K562 (cell line): ENCODE data around the gene TRIM32. TPM values are rescaled to one million over a fixed set of nuclear protein-coding genes. Genes with fewer than 3 reads are reported as not detected.

ENCODE experiments used
- ATAC-seq: fragments of 200-7000 bp; cut with Tn5 transposase; 3 replicates; pipeline ENCODE4 v1.9.1; 2020; ENCODE audit warnings: moderate library complexity
- BruUV-seq: library from RNA; stranded (reverse); fragments of 400-500 nt; replicated peaks from 2 replicates; lab custom pipeline; 2021; lab: Mats Ljungman, UMichigan
- CTCF ChIA-PET: fragments of 300-600 bp; formaldehyde crosslinking; extraction: SDS; loops from one replicate; lab custom pipeline; 2021; ENCODE audit warnings: low intra/inter-chr PET ratio; lab: Yijun Ruan, JAX
- POLR2A ChIA-PET: fragments of 300-600, 350-650 bp; sonication (Branson Sonifier 250); formaldehyde crosslinking; extraction: SDS; loops from one replicate; lab custom pipeline; 2021; ENCODE audit warnings: antibody characterized with exemption, inconsistent platforms; lab: Yijun Ruan, JAX
- DNase-seq, 4 experiments: peaks; one replicate each; pipeline versions ENCODE4 v3.0.0 to v3.0.0-alpha.2; 2011 to 2018; ENCODE audit warnings: low spot score in 3 of 4, mixed read lengths in 3 of 4; ENCODE audit errors: extremely low read depth in 1 of 4
- FAIRE-seq: peaks from 2 replicates; lab custom pipeline; 2011; peaks lifted over from hg19 to GRCh38; lab: Jason Lieb, UNC
- H2AFZ ChIP-seq: 2 replicates; pipeline ENCODE4 v1.6.0; 2011; ENCODE audit warnings: low read depth, low read length, control low read depth, inconsistent platforms
- H3K27ac ChIP-seq: fragments of 200-600 bp; 3 replicates; pipeline ENCODE4 v1.8.0; 2011; ENCODE audit warnings: low read depth, mild to moderate bottlenecking, control low read depth, inconsistent platforms, low read length, moderate library complexity, mixed read lengths; ENCODE audit errors: extremely low read depth
- H3K27me3 ChIP-seq, 2 experiments: fragments of 300-600 bp in 1 of 2; 2 replicates in 1 of 2; 3 replicates in 1 of 2; pipeline versions ENCODE4 v1.6.0 to v1.8.0; 2011; ENCODE audit warnings: inconsistent platforms in 2 of 2, low read length in 2 of 2, mild to moderate bottlenecking in 1 of 2, mixed read lengths in 1 of 2, moderate library complexity in 1 of 2; ENCODE audit not compliant: control insufficient read depth in 2 of 2, insufficient read depth in 2 of 2
- H3K36me3 ChIP-seq: fragments of 300-600 bp; 3 replicates; pipeline ENCODE4 v1.8.0; 2011; ENCODE audit warnings: mild to moderate bottlenecking, low read length, inconsistent platforms; ENCODE audit not compliant: control insufficient read depth, insufficient read depth
- H3K4me1 ChIP-seq, 2 experiments: fragments of 200-600 bp in 1 of 2; replicated peaks in 1 of 2; 2 replicates in 1 of 2; 3 replicates in 1 of 2; pipeline versions ENCODE4 v1.5.1 to v1.8.0; 2011; ENCODE audit warnings: inconsistent platforms in 2 of 2, low read length in 2 of 2, mild to moderate bottlenecking in 1 of 2, mixed read lengths in 1 of 2, moderate library complexity in 1 of 2; ENCODE audit not compliant: control insufficient read depth in 2 of 2, insufficient read depth in 2 of 2
- H3K4me2 ChIP-seq: 2 replicates; pipeline ENCODE4 v1.6.1; 2011; ENCODE audit warnings: low read length, control low read depth, inconsistent platforms, mixed read lengths; ENCODE audit not compliant: insufficient read depth
- H3K4me3 ChIP-seq: fragments of 200-600 bp; sonication (generic), shearing (Covaris generic); 2 replicates; pipeline ENCODE4 v1.5.1; 2016; ENCODE audit warnings: control low read depth, inconsistent platforms
- H3K79me2 ChIP-seq: fragments of 200-600 bp; 3 replicates; pipeline ENCODE4 v1.8.0; 2011; ENCODE audit warnings: low read length, inconsistent platforms; ENCODE audit not compliant: control insufficient read depth, insufficient read depth
- H3K9ac ChIP-seq, 2 experiments: 2 replicates each; pipeline versions ENCODE4 v1.6.0 to v1.6.1; 2011; ENCODE audit warnings: low read depth in 2 of 2, low read length in 2 of 2, control low read depth in 1 of 2, inconsistent platforms in 1 of 2, mild to moderate bottlenecking in 1 of 2, mixed read lengths in 1 of 2; ENCODE audit not compliant: insufficient read depth in 1 of 2
- H3K9me1 ChIP-seq: one replicate; pipeline ENCODE4 v1.6.0; 2011; ENCODE audit warnings: inconsistent platforms, mild to moderate bottlenecking, low read length, moderate library complexity; ENCODE audit not compliant: control insufficient read depth, insufficient read depth
- H3K9me3 ChIP-seq: replicated peaks from 2 replicates; pipeline ENCODE4 v1.5.1; 2011; ENCODE audit warnings: low read depth, low read length, inconsistent platforms; ENCODE audit not compliant: control insufficient read depth, insufficient read depth
- H4K20me1 ChIP-seq: replicated peaks from 2 replicates; pipeline ENCODE4 v1.6.1; 2011; ENCODE audit warnings: low read length, inconsistent platforms, mixed read lengths; ENCODE audit not compliant: control insufficient read depth, insufficient read depth
- ARID3B ChIP-seq: fragments of 250-450 bp; sonication (Bioruptor Pico); IDR thresholded peaks from 2 replicates; pipeline ENCODE4 v1.4.0; 2020; ENCODE audit warnings: borderline replicate concordance
- CXXC5 ChIP-seq: fragments of 250-450 bp; sonication (Bioruptor Pico); IDR thresholded peaks from 2 replicates; pipeline ENCODE4 v1.8.0; 2022; ENCODE audit warnings: inconsistent platforms, mild to moderate bottlenecking, moderate library complexity
- E2F8 ChIP-seq: fragments of 450-650 bp; IDR thresholded peaks from 2 replicates; pipeline ENCODE4 v1.7.1; 2018; ENCODE audit warnings: mild to moderate bottlenecking, low read depth; ENCODE audit not compliant: partially characterized antibody
- GTF2E2 ChIP-seq: fragments of 200-800 bp; sonication (Bioruptor generic); IDR thresholded peaks from 2 replicates; pipeline ENCODE4 v1.6.1; 2016; ENCODE audit warnings: missing genetic modification characterization, missing compliant biosample characterization
- MCM5 ChIP-seq: fragments of 450-650 bp; IDR thresholded peaks from 2 replicates; pipeline ENCODE4 v1.6.1; 2016; ENCODE audit warnings: low read depth
- TBP ChIP-seq: optimal IDR thresholded peaks from 2 replicates; pipeline ENCODE3; 2011; ENCODE audit warnings: low read depth, low read length, improper control_type of control experiment
- ZNF197 ChIP-seq: fragments of 200-800 bp; sonication (Bioruptor generic); IDR thresholded peaks from 2 replicates; pipeline ENCODE4 v1.6.1; 2016; ENCODE audit warnings: low read depth, missing genetic modification characterization, missing compliant biosample characterization
- WGBS: fragments of 100-300 bp; shearing (Covaris generic); methylation state at CpG from one replicate; pipeline ENCODE4 v1.1.6; 2016; ENCODE audit warnings: low coverage, mixed read lengths; ENCODE audit not compliant: insufficient coverage; ENCODE audit errors: missing lambda C conversion rate; 5-methylcytosine and 5-hydroxymethylcytosine counted together
- in situ Hi-C: fragments of 300-500 bp; cut with MboI; formaldehyde crosslinking; loops from 4 replicates; pipeline ENCODE4 v1.15.0; 2018; ENCODE audit warnings: inconsistent platforms, mixed read lengths
- intact Hi-C: fragments of 100-400 bp; cut with micrococcal nuclease; formaldehyde crosslinking; loops from 2 replicates; pipeline ENCODE4 v1.14.2; 2022
- polyA plus RNA-seq, 8 experiments: library from polyadenylated mRNA; depleted of rRNA in 4 of 8; stranded (reverse) in 5 of 8; unstranded in 3 of 8; fragments of >200 nt; fragmentation: Nextera tagmentation in 2 of 8; fragmentation: Illumina TruSeq in 1 of 8; extraction: Ambion mirVana in 2 of 8; extraction: Trizol in 1 of 8; gene quantifications; 2 replicates each; pipeline versions ENCODE4 v1.2.1 to v1.2.3, GENCODE V29; 2011 to 2014; ENCODE audit warnings: inconsistent platforms in 1 of 8, missing spikeins in 1 of 8
- total RNA-seq, 7 experiments: library from RNA; depleted of rRNA in 6 of 7; stranded (reverse); fragments of >200 nt in 6 of 7; fragmentation: Illumina TruSeq in 2 of 7; extraction: Trizol in 2 of 7; gene quantifications; 2 replicates each; pipeline versions ENCODE4 v1.2.1 to v1.2.3, GENCODE V29; 2011 to 2021; ENCODE audit warnings: low replicate concordance in 1 of 7
- TF ChIP-seq, protein P1 (sequence below): fragments of 250-450 bp; sonication (Bioruptor Pico); IDR thresholded peaks from 2 replicates; pipeline ENCODE4 v1.4.0; 2020
- TF ChIP-seq, protein P2 (sequence below): fragments of 450-650 bp; IDR thresholded peaks from 2 replicates; pipeline ENCODE4 v1.6.1; 2016; ENCODE audit warnings: low read depth

Gene TRIM32
- total and polyA plus RNA-seq, 9 of the 15 experiments (the other 6 are each of a cell fraction or from before 2014, with no cell fraction given) = 3.5 to 9.4 (median 5.9) TPM

DNA sequence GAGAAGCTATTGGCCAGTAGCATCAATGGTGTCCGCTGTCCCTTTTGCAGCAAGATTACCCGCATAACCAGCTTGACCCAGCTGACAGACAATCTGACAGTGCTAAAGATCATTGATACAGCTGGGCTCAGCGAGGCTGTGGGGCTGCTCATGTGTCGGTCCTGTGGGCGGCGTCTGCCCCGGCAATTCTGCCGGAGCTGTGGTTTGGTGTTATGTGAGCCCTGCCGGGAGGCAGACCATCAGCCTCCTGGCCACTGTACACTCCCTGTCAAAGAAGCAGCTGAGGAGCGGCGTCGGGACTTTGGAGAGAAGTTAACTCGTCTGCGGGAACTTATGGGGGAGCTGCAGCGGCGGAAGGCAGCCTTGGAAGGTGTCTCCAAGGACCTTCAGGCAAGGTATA, 10.8 kb downstream of the TRIM32 start:
- WGBS = 90% methylated on average over 16 of the region's 16 CpGs
- no peaks in the 10 kb centered on the region for H3K9me3 ChIP-seq
- ChIA-PET POLR2A (interaction anchor here (0.7 to 1.3 kb wide), 2 partner anchors 10 to 1807 kb away, joined by 3 to 5 read pairs; no protein-coding TSS in a partner anchor), CTCF (no interaction called here)
- BruUV-seq = no TSS peak
- H4K20me1 ChIP-seq = no peaks in the 10 kb centered on the region
- no peaks in the 10 kb centered on the region for H3K9me1 ChIP-seq
- H3K36me3 ChIP-seq = peaks cover 28% of the 10 kb centered on the region
- no peaks in the 10 kb centered on the region; the same call in 2 of the 3 replicates for H3K79me2 ChIP-seq
- in situ Hi-C loops = no loop called here
- H3K4me2 ChIP-seq = no peak overlapping the region
- no peaks in the 10 kb centered on the region for H3K4me1 ChIP-seq
- intact Hi-C loops = no loop called here
- no peak for ATAC-seq
- no peak overlapping the region for H3K4me3 ChIP-seq
- no peak overlapping the region for H3K27ac ChIP-seq
- H3K9ac ChIP-seq = no peak overlapping the region
- no peaks in the 10 kb centered on the region for H3K27me3 ChIP-seq
- H2AFZ ChIP-seq = no peak overlapping the region
- no peak for DNase-seq
- FAIRE-seq = no peak
- TF ChIP-seq, protein P1, sequence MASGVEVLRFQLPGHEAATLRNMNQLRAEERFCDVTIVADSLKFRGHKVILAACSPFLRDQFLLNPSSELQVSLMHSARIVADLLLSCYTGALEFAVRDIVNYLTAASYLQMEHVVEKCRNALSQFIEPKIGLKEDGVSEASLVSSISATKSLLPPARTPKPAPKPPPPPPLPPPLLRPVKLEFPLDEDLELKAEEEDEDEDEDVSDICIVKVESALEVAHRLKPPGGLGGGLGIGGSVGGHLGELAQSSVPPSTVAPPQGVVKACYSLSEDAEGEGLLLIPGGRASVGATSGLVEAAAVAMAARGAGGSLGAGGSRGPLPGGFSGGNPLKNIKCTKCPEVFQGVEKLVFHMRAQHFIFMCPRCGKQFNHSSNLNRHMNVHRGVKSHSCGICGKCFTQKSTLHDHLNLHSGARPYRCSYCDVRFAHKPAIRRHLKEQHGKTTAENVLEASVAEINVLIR (CRISPR knock-in tag) = no peak
- no peak for TF ChIP-seq CXXC5 (CRISPR knock-in tag)
- TF ChIP-seq MCM5 = no peak
- TF ChIP-seq, protein P2, sequence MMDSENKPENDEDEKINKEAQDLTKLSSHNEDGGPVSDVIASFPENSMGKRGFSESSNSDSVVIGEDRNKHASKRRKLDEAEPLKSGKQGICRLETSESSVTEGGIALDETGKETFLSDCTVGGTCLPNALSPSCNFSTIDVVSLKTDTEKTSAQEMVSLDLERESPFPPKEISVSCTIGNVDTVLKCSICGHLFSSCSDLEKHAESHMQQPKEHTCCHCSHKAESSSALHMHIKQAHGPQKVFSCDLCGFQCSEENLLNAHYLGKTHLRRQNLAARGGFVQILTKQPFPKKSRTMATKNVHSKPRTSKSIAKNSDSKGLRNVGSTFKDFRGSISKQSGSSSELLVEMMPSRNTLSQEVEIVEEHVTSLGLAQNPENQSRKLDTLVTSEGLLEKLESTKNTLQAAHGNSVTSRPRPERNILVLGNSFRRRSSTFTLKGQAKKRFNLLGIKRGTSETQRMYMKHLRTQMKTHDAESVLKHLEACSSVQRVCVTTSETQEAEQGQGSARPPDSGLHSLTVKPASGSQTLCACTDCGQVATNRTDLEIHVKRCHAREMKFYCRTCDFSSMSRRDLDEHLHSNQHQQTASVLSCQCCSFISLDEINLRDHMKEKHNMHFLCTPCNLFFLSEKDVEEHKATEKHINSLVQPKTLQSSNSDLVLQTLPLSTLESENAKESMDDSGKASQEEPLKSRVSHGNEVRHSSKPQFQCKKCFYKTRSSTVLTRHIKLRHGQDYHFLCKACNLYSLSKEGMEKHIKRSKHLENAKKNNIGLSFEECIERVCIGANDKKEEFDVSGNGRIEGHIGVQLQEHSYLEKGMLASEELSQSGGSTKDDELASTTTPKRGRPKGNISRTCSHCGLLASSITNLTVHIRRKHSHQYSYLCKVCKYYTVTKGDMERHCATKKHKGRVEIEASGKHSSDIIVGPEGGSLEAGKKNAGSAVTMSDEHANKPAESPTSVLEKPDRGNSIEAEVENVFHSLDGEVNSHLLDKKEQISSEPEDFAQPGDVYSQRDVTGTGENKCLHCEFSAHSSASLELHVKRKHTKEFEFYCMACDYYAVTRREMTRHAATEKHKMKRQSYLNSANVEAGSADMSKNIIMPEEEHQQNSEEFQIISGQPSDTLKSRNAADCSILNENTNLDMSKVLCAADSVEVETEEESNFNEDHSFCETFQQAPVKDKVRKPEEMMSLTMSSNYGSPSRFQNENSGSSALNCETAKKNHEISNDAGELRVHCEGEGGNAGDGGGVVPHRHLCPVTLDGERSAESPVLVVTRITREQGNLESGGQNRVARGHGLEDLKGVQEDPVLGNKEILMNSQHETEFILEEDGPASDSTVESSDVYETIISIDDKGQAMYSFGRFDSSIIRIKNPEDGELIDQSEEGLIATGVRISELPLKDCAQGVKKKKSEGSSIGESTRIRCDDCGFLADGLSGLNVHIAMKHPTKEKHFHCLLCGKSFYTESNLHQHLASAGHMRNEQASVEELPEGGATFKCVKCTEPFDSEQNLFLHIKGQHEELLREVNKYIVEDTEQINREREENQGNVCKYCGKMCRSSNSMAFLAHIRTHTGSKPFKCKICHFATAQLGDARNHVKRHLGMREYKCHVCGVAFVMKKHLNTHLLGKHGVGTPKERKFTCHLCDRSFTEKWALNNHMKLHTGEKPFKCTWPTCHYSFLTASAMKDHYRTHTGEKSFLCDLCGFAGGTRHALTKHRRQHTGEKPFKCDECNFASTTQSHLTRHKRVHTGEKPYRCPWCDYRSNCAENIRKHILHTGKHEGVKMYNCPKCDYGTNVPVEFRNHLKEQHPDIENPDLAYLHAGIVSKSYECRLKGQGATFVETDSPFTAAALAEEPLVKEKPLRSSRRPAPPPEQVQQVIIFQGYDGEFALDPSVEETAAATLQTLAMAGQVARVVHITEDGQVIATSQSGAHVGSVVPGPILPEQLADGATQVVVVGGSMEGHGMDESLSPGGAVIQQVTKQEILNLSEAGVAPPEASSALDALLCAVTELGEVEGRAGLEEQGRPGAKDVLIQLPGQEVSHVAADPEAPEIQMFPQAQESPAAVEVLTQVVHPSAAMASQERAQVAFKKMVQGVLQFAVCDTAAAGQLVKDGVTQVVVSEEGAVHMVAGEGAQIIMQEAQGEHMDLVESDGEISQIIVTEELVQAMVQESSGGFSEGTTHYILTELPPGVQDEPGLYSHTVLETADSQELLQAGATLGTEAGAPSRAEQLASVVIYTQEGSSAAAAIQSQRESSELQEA = no peak
- no peak for TF ChIP-seq E2F8
- no peak for TF ChIP-seq ZNF197 (CRISPR knock-in tag)
- TF ChIP-seq ARID3B = no peak
- no peak for TF ChIP-seq TBP
- TF ChIP-seq GTF2E2 (tag) = no peak
